C4-2B (cell line): ENCODE data around the gene CFAP70.

Experiments
- ZFX ChIP-seq: fragments of 450-650 bp; IDR thresholded peaks from 2 replicates; pipeline ENCODE4 v1.6.1; 2017
- TF ChIP-seq, protein P1 (sequence below): fragments of 450-650 bp; conservative IDR thresholded peaks from 2 replicates; pipeline ENCODE4 v1.5.1; 2017; ENCODE audit warnings: mild to moderate bottlenecking

DNA sequence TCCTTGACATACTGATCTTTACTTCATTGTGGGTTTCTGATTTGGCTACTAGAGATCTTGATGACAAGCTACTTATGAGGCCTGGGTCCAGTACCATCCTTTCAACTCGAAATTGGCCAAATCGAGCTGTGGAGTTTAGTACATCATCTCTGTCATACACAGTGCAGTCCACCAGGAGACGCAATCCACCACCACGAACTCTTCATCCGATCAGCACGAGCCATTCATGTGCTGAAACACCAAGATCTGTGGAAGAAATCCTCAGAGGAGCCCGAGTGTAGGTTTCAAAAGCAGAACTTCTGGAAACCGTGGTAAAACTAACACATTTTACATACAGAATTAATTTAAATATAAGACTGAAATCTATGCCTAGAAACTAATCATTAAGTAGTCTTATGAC is 125.8 kb downstream of the CFAP70 start:
- TF ChIP-seq, protein P1, sequence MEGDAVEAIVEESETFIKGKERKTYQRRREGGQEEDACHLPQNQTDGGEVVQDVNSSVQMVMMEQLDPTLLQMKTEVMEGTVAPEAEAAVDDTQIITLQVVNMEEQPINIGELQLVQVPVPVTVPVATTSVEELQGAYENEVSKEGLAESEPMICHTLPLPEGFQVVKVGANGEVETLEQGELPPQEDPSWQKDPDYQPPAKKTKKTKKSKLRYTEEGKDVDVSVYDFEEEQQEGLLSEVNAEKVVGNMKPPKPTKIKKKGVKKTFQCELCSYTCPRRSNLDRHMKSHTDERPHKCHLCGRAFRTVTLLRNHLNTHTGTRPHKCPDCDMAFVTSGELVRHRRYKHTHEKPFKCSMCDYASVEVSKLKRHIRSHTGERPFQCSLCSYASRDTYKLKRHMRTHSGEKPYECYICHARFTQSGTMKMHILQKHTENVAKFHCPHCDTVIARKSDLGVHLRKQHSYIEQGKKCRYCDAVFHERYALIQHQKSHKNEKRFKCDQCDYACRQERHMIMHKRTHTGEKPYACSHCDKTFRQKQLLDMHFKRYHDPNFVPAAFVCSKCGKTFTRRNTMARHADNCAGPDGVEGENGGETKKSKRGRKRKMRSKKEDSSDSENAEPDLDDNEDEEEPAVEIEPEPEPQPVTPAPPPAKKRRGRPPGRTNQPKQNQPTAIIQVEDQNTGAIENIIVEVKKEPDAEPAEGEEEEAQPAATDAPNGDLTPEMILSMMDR, result peak; percentile 31; the same call in 1 of the 2 replicates
- TF ChIP-seq ZFX, result no peak
